WI38 (cell line): ENCODE data around the gene HTR3B.
"Not testable (repeated sequence)": the region's sequence is repeated elsewhere in the genome, so short reads cannot be mapped to it uniquely, and the experiment has no call there.

Experiments
- H3K4me3 ChIP-seq: 2 replicates; pipeline ENCODE4 v1.5.1; 2011; ENCODE audit warnings: low read depth, mild to moderate bottlenecking, control low read depth, low read length
- CTCF ChIP-seq: IDR thresholded peaks from 2 replicates; pipeline ENCODE4 v1.5.1; 2012; ENCODE audit warnings: low read depth, mild to moderate bottlenecking, control low read depth, low read length

Gene HTR3B

GRCh38 chr11:113906516-113906915 lies 1.9 kb downstream of the HTR3B start:
- no peak overlapping the region for H3K4me3 ChIP-seq
- no peak for TF ChIP-seq CTCF

GRCh38 chr11:113907152-113907551 lies 2.6 kb downstream of the HTR3B start:
- no peak overlapping the region for H3K4me3 ChIP-seq
- no peak for TF ChIP-seq CTCF

GRCh38 chr11:113907681-113908080 lies 3.1 kb downstream of the HTR3B start:
- H3K4me3 ChIP-seq: no peak overlapping the region
- no peak for TF ChIP-seq CTCF

GRCh38 chr11:113908098-113908497 lies 3.5 kb downstream of the HTR3B start:
- no peak for TF ChIP-seq CTCF
- H3K4me3 ChIP-seq: no peak overlapping the region

GRCh38 chr11:113911491-113911890 lies 6.9 kb downstream of the HTR3B start:
- not testable (repeated sequence) for H3K4me3 ChIP-seq

GRCh38 chr11:113923572-113923971 lies 19.0 kb downstream of the HTR3B start:
- no peak overlapping the region for H3K4me3 ChIP-seq
- no peak for TF ChIP-seq CTCF

- no peak for TF ChIP-seq CTCF
- no peak overlapping the region for H3K4me3 ChIP-seq
Observed at GRCh38 chr11:113926273-113927197, 21.9 kb downstream of the HTR3B start.
